RWPE1 (cell line): Measurements from ENCODE around the gene FAAP20.

Experiments used
- CTCF ChIA-PET: fragments of 350-600 bp; sonication (Branson Sonifier 250); formaldehyde crosslinking; extraction: SDS; loops from one replicate; lab custom pipeline; 2021; lab: Yijun Ruan, JAX
- POLR2A ChIA-PET: fragments of 400-600 bp; formaldehyde crosslinking; extraction: SDS; loops from one replicate; lab custom pipeline; 2020; ENCODE audit warnings: antibody characterized with exemption; ENCODE audit not compliant: low non-redundant PET; lab: Yijun Ruan, JAX
- DNase-seq: peaks from one replicate; pipeline ENCODE4 v3.0.0; 2012; ENCODE audit warnings: low spot score
- H3K27ac ChIP-seq: fragments of 450-650 bp; 2 replicates; pipeline ENCODE4 v1.5.1; 2017
- CTCF ChIP-seq: fragments of 450-650 bp; conservative IDR thresholded peaks from 2 replicates; pipeline ENCODE4 v1.5.1; 2017; ENCODE audit warnings: low read depth, mild to moderate bottlenecking

FAAP20 gene

GRCh38 chr1:2145946-2146835 is 48.4 kb downstream of the FAAP20 start:
- CTCF ChIA-PET, result interaction anchor here (0.6 kb wide), 1 partner anchor 239 kb away, joined by 3 read pairs; no protein-coding TSS in a partner anchor
- TF ChIP-seq CTCF, result no peak
- DNase-seq, result no peak
- POLR2A ChIA-PET, result no interaction called here
- no peak overlapping the region for H3K27ac ChIP-seq

- TF ChIP-seq CTCF, result no peak
- DNase-seq, result no peak
- POLR2A ChIA-PET, result no interaction called here
- CTCF ChIA-PET, result interaction anchor here (0.7 kb wide), 1 partner anchor 835 kb away, joined by 4 read pairs; no protein-coding TSS in a partner anchor
- no peak overlapping the region for H3K27ac ChIP-seq
These were observed 50.0 kb downstream of the FAAP20 start for GRCh38 chr1:2144501-2145090.

GRCh38 chr1:2143814-2144500 is 50.6 kb downstream of the FAAP20 start:
- ChIA-PET POLR2A (no interaction called here), CTCF (interaction anchor here (0.7 kb wide), 1 partner anchor 834 kb away, joined by 4 read pairs; no protein-coding TSS in a partner anchor)

GRCh38 chr1:2141025-2141424 is 53.5 kb downstream of the FAAP20 start:
- POLR2A ChIA-PET, result no interaction called here
- no peak overlapping the region for H3K27ac ChIP-seq
- no peak for TF ChIP-seq CTCF
- CTCF ChIA-PET, result interaction anchor here (0.6 to 1.8 kb wide), 3 partner anchors 21 to 301 kb away, joined by 3 to 9 read pairs (median 5); no protein-coding TSS in a partner anchor
- DNase-seq, result no peak

More at GRCh38 chr1:2143814-2144500, 50.6 kb downstream of the FAAP20 start:
- no peak overlapping the region for H3K27ac ChIP-seq
- no peak for TF ChIP-seq CTCF
- no peak for DNase-seq
